ENCODE measurements around the gene NRF1. TPM values are rescaled to one million over a fixed set of nuclear protein-coding genes. Genes with fewer than 3 reads are reported as not detected.
A peak's percentile ranks its signal among the peaks of the same experiment; 100 is the strongest.

The NRF1 gene
- total RNA-seq, 1 experiment from 2014 or later, result 23.2 TPM

DNA sequence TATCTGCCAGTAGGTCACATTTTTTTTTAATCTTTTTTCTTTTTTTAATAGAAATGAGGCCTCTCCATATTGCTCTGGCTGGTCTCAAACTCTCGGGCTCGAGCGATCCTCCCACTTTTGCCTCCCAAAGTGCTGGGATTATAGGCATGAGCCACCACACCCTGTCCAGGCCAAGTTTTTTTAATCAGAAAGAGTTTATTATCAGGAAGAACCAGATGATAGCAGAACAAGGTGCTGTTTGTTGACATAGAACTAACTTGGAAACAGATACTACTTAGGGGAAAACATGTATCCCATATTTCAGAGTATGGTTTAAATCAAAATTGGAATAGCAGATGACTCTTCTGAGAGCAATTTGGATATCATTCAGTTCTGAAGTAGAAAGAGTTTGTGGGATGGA, 118.6 kb downstream of the NRF1 start:
- no peaks in the 10 kb centered on the region for H3K79me2 ChIP-seq (ENCODE audit: low read depth)
- no peaks in the 10 kb centered on the region for H3K27me3 ChIP-seq (ENCODE audit: insufficient read depth, low read depth)
- no peak overlapping the region for H3K27ac ChIP-seq
- H3K4me3 ChIP-seq, result no peak overlapping the region
- ChIA-PET CTCF (no interaction called here), POLR2A (ENCODE audit: unreplicated experiment) (interaction anchor here (0.6 kb wide), 1 partner anchor 492 kb away, joined by 4 read pairs; no protein-coding TSS in a partner anchor)
- H3K36me3 ChIP-seq (ENCODE audit: low read depth), result 0 out of 2 replicates have a peak, but pooled peaks cover 3% of the 10 kb centered on the region
- H3K9me3 ChIP-seq (ENCODE audit: insufficient read depth, low read depth), result no peaks in the 10 kb centered on the region
- no peaks in the 10 kb centered on the region for H3F3A ChIP-seq (ENCODE audit: insufficient read depth, low read depth)
- no peaks in the 10 kb centered on the region for H3K9me2 ChIP-seq (ENCODE audit: insufficient read depth)
- DNase-seq, result no peak
- BruUV-seq (replicated peaks), result no TSS peak
- H3K4me2 ChIP-seq, result no peak overlapping the region
- no peaks in the 10 kb centered on the region for H4K20me1 ChIP-seq (ENCODE audit: insufficient read depth)
- no peak overlapping the region for H2AFZ ChIP-seq
- H3K4me1 ChIP-seq (replicated peaks; ENCODE audit: insufficient read depth), result no peaks in the 10 kb centered on the region
- intact Hi-C loops (cut with micrococcal nuclease; ENCODE audit: unreplicated experiment), result no loop called here
- no peak for TF ChIP-seq EZH2 (IDR thresholded peaks at IDR 0.05; ENCODE audit: low read depth)
- TF ChIP-seq CTCF (conservative IDR thresholded peaks at IDR 0.05), result no peak

- no peak for DNase-seq
- no peaks in the 10 kb centered on the region for H3K4me1 ChIP-seq (replicated peaks; ENCODE audit: insufficient read depth)
- no peaks in the 10 kb centered on the region for H3K79me2 ChIP-seq (ENCODE audit: low read depth)
- H3K9me3 ChIP-seq (ENCODE audit: insufficient read depth, low read depth), result no peaks in the 10 kb centered on the region
- no peak overlapping the region for H3K4me2 ChIP-seq
- TF ChIP-seq CTCF (conservative IDR thresholded peaks at IDR 0.05) (no peak), EZH2 (IDR thresholded peaks at IDR 0.05; ENCODE audit: low read depth) (no peak)
- H3F3A ChIP-seq (ENCODE audit: insufficient read depth, low read depth), result no peaks in the 10 kb centered on the region
- H2AFZ ChIP-seq, result no peak overlapping the region
- no peaks in the 10 kb centered on the region for H3K36me3 ChIP-seq (ENCODE audit: low read depth)
- no TSS peak for BruUV-seq (replicated peaks)
- CTCF ChIA-PET, result interaction anchor here (0.6 to 0.7 kb wide), 2 partner anchors 66 to 74 kb away, joined by 4 read pairs; no protein-coding TSS in a partner anchor
- intact Hi-C loops (cut with micrococcal nuclease; ENCODE audit: unreplicated experiment), result no loop called here
- no peaks in the 10 kb centered on the region for H4K20me1 ChIP-seq (ENCODE audit: insufficient read depth)
- no peak overlapping the region for H3K4me3 ChIP-seq
- no peaks in the 10 kb centered on the region for H3K27me3 ChIP-seq (ENCODE audit: insufficient read depth, low read depth)
- POLR2A ChIA-PET (ENCODE audit: unreplicated experiment), result no interaction called here
- H3K27ac ChIP-seq, result no peak overlapping the region
- no peaks in the 10 kb centered on the region for H3K9me2 ChIP-seq (ENCODE audit: insufficient read depth)
These were observed 122.9 kb downstream of the NRF1 start for GRCh38 chr7:129734400-129734799.

DNA sequence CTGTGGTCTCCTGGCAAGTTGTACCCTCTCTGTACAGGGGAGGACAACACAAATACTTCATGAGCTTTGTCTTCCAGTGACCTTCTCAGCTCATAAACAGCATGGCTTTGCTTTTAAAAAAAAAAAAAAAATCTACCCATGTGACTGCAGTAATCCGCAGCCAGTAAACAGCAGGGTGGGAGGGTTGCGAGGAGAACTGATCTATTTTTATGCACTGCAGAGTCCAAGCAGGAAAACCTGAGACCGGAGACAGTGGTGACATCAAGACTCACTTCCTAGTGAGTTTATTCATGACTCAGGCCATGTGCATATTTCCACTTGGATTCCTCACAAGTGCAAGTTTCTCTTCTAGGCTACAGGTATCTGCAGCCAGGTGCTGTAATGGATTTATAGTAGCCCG, 127.9 kb downstream of the NRF1 start:
- Histone ChIP-seq H3K36me3 (ENCODE audit: low read depth) (0 out of 2 replicates have a peak, but pooled peaks cover 3% of the 10 kb centered on the region), H2AFZ (no peak overlapping the region), H3K9me3 (ENCODE audit: insufficient read depth, low read depth) (no peaks in the 10 kb centered on the region), H3K27ac (no peak overlapping the region), H3K79me2 (ENCODE audit: low read depth) (no peaks in the 10 kb centered on the region), H4K20me1 (ENCODE audit: insufficient read depth) (no peaks in the 10 kb centered on the region), H3K4me1 (replicated peaks; ENCODE audit: insufficient read depth) (no peaks in the 10 kb centered on the region), H3K4me3 (no peak overlapping the region), H3F3A (ENCODE audit: insufficient read depth, low read depth) (no peaks in the 10 kb centered on the region), H3K9me2 (ENCODE audit: insufficient read depth) (no peaks in the 10 kb centered on the region), H3K4me2 (no peak overlapping the region), H3K27me3 (ENCODE audit: insufficient read depth, low read depth) (no peaks in the 10 kb centered on the region)
- TF ChIP-seq EZH2 (IDR thresholded peaks at IDR 0.05; ENCODE audit: low read depth), result no peak
- no peak for TF ChIP-seq CTCF (conservative IDR thresholded peaks at IDR 0.05)
- peak in 1 of 2 experiments; percentile 11 for DNase-seq
- BruUV-seq (replicated peaks), result no TSS peak
- intact Hi-C loops (cut with micrococcal nuclease; ENCODE audit: unreplicated experiment), result no loop called here
- CTCF ChIA-PET, result no interaction called here
- POLR2A ChIA-PET (ENCODE audit: unreplicated experiment), result no interaction called here

All from PC-9 (cell line).